ENCODE data around the gene STAG1.
"Not testable (repeated sequence)": the region's sequence is repeated elsewhere in the genome, so short reads cannot be mapped to it uniquely, and the experiment has no call there.

The STAG1 gene

GRCh38 chr3:136577791-136578190 is 174.4 kb downstream of the STAG1 start:
- no peak for TF ChIP-seq CTCF (conservative IDR thresholded peaks at IDR 0.05)
- no peak overlapping the region for H3K27ac ChIP-seq

- H3K27ac ChIP-seq = no peak overlapping the region
- no peak for TF ChIP-seq CTCF (conservative IDR thresholded peaks at IDR 0.05)
Observed at GRCh38 chr3:136576279-136577009, 175.7 kb downstream of the STAG1 start.

GRCh38 chr3:136567599-136568188 is 184.5 kb downstream of the STAG1 start:
- H3K27ac ChIP-seq = no peak overlapping the region
- no peak for TF ChIP-seq CTCF (conservative IDR thresholded peaks at IDR 0.05)

GRCh38 chr3:136564962-136565361 is 187.2 kb downstream of the STAG1 start:
- H3K27ac ChIP-seq = not testable (repeated sequence)

- TF ChIP-seq CTCF (conservative IDR thresholded peaks at IDR 0.05) = no peak
- H3K27ac ChIP-seq = no peak overlapping the region
Observed at GRCh38 chr3:136562026-136562425, 190.2 kb downstream of the STAG1 start.

- no peak for TF ChIP-seq CTCF (conservative IDR thresholded peaks at IDR 0.05)
- H3K27ac ChIP-seq = no peak overlapping the region
Observed at GRCh38 chr3:136559896-136560295, 192.3 kb downstream of the STAG1 start.

- H3K27ac ChIP-seq = not testable (repeated sequence)
Observed at GRCh38 chr3:136549461-136549860, 202.7 kb downstream of the STAG1 start.

GRCh38 chr3:136547293-136547692 is 204.9 kb downstream of the STAG1 start:
- H3K27ac ChIP-seq = no peak overlapping the region
- TF ChIP-seq CTCF (conservative IDR thresholded peaks at IDR 0.05) = no peak
